A549 treated with ZK216348 at 1 μM for 4 hours (cell line): ENCODE results near the gene VIM. TPM values are rescaled to one million over a fixed set of nuclear protein-coding genes. Genes with fewer than 3 reads are reported as not detected.

ENCODE experiments used
- total RNA-seq: library from RNA; stranded (reverse); fragments of 200-300 nt; extraction: Qiagen RNA extraction; gene quantifications from 5 replicates; pipeline ENCODE4 v1.2.3, GENCODE V29; 2022; ENCODE audit warnings: low read depth

Gene VIM
- 1,461 to 1,843 TPM (median 1,788 TPM) in 5 replicates for total RNA-seq

GRCh38 chr10:17228091-17229015, at the start of gene VIM:
TSS of gene VIM (plus strand) at chr10:17228241. CDS start at chr10:17229423, 1,182 bp downstream.

GRCh38 chr10:17200912-17201793, 26.9 kb upstream of the VIM start, which contains the start of gene TRDMT1:
TSS of gene TRDMT1 (minus strand) at chr10:17201672. CDS start at chr10:17201634, 38 bp downstream.

Other genes with a start within 250 kb of the VIM start
- 0.01 to 0.23 TPM (median 0.02 TPM) in 5 replicates for gene CUBN, start 98.4 kb upstream of the VIM start, total RNA-seq
- gene TRDMT1, start 26.6 kb upstream of the VIM start, total RNA-seq = 2.0 to 4.4 TPM (median 3.7 TPM) in 5 replicates
- gene ST8SIA6, start 226.4 kb downstream of the VIM start, total RNA-seq = 0.06 to 0.08 TPM in 2 of 5 replicates, not detected in the others